Measurements from ENCODE around the gene OS9.

Gene OS9

DNA sequence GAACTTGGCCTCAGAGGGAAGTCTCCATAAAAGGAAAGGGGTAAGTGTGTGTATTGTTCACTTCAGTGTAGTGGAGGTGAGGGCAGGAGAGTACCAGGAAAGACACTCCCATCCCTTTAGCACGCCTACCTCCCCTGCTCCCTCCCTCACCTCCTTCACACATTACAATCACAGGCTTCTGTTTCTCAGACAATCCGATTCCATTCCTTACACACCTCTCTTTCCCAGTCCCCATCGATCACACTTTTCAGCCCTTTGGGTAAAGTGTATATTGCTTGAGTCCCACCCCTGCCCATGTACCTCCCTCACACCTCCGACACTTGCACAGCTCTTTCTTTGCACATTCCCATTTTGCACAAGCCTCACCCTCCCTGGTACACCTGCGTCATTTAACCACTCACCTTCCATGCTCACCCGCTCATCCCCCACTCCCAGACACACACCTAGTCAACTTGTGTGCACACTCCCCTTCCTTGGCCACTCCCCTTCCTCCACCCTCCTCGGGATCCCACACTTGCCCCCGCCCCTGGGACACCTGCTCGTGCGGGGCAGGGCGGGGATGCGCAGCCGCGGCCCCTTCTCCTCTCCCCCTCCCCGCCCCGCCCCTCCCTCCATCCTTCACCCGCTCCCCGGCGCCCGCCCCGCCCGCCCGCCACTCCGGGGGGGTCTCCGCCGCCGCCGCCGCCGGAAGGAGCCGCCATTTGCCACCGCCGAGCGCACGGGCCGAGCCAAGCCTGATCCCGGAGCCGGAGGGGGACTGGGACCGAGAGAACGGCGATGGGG is 60.7 kb downstream of the OS9 start, which contains the start of gene MARCHF9:
TSS of gene MARCHF9 (plus strand) at position 693 of the 783 bp plus-strand sequence. CDS start 426 bp downstream, outside the sequence.
- DNase-seq = peak; percentile 50

DNA sequence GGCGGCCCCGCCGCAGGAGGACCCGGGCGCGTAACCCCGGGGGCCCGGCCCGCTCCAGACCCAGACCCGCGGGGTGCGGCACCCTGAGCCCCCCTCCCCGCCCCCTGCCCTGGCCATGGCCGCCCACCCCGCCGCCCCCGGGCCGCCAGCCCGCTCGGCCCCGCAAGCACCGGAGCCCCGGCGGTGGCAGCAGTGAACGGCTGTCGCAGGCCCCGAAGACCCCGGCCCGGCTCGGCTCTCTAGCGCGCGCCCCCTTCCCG is 61.2 kb downstream of the OS9 start:
- DNase-seq = no peak

- DNase-seq = peak; percentile 57
These were observed 61.8 kb downstream of the OS9 start for GRCh38 chr12:57755454-57756372.

GRCh38 chr12:57756406-57757341 is 62.7 kb downstream of the OS9 start:
- peak; percentile 61 for DNase-seq

- no peak for DNase-seq
These were observed 63.8 kb downstream of the OS9 start for GRCh38 chr12:57757771-57758170.

GRCh38 chr12:57758552-57759359 is 64.8 kb downstream of the OS9 start:
- DNase-seq = no peak

DNA sequence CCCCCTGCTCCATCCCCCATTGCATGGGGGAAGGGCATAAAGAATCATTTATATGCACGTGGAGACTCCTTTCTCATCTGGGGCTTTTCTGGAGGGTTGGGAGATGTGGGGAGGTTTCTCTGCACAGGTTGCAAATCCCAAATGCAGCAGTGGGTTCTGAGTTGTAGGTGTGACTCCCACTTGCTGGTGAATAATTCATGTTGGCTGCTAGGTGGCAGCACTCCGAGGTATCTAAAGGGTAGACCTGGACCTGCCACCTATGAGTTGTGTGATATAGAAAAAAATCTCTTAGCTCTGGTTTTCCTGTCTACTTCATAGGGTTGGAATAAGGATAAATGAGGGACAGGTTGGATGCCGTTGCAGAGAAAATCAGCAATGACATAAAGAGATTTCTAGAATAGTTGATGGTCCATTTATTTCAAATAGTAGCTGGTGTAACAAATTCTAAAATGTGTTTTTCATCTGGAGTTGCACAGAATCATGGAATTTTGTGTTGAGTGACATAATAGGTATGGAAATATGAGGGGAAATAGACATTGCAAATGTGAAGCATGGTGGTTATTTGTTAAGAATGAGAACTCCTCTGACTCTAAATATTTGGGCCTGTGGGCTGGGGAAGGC is 65.5 kb downstream of the OS9 start:
- DNase-seq = no peak

DNA sequence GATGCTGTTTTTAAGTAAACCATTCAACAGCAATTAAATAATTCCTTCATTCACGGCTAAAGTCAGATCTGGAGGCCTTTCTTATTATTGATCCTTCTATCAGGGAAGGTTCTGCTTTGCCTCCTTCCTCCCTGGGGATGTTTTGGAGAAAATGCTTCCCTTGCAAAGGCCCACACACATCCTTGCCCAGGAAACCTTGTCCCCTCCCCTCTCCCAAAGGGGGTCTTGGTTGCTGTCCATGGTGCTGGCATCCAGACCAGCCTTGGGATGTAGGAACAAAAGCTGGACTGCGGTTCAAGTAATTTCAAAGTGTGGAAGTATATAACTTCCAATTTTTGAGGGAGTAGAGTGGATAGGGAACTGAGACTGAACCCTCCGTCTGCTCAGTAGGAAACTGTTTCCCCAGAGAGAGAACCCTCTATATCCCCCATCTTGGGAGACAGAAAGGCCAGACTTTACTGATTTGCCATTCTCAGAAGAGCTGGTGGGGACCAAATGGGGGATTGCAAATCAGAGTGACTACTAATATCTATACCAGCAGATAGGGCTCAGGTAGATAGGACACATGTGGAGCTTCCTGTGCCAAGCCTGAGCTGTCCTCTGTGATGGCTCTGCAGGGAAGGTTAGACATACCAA is 66.5 kb downstream of the OS9 start:
- DNase-seq = no peak

GRCh38 chr12:57761391-57761998 is 67.6 kb downstream of the OS9 start:
- no peak for DNase-seq

- DNase-seq = no peak
These were observed 68.5 kb downstream of the OS9 start for GRCh38 chr12:57762463-57762862.

- DNase-seq = no peak
These were observed 70.1 kb downstream of the OS9 start for GRCh38 chr12:57763881-57764661.

- no peak for DNase-seq
These were observed 70.7 kb downstream of the OS9 start for GRCh38 chr12:57764662-57765002.

DNA sequence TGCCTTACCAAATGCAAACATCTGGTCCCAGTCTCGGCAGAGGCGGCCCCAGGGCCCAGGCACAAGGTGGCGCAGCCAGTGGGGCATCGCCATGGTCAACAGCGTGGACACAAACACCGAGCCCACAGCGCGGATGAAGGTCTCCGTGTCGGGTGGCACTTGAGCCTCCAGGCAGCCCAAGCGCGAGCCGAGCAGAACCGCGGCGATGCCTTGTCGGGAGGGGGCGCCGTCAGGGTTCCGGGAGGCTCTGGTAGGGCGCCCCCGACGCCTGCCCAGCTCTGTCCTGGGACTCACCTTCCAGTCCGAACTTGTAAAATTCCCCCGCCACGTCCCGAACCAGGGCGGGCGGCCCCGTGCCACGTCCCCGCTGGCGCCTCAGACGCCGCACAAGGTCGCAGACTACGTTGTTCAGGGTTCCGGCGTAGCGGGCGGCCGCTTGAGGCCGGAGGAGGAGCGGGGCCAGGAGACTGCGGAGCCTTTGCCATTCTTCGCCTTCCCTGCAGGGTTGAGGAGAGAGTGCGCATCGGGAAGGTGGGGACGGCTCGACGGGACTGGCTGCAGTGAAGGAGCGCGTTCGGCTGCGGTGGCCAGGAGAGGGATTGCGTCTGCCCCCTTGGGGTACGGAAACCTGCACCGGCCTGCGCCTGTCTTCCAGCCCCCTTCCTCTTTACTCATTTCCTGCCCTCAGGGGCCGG is 71.2 kb downstream of the OS9 start:
- DNase-seq = peak; percentile 73

DNA sequence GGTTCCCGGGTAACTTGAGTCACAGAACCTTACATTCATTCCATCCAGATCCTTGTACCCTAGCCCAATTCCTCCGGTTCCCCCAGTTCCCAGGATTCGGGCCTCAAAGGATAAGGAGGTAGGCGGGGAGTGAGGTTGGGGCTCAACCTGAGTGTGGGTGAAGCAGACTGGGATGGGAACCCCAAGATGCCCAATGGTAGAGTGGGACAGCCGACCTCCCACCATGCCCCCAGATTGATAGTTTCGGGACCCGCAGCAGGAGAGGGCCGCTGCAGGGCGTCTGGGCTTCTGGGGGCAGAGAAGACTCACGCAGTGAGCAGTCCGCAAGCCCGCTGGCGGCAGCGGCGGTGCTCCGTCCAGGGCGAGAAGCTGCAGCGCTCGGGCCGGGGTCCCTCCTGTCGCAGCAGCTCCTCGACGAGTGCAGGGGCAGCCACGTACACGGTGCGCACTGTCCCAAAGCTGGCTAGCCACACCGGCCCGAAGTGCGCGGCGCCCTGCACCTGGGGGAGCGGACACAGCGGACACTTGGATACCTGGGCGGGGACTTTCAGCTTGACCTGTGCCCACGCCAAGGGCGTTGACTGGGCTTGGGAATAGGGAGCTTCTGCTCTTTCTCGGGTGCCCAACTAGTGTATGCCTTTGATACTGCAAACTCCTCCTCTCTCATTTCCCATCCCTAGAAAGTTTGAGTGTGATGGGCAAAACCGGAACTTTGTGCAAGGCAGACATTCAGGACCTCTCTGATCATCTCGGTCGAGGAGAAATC is 71.9 kb downstream of the OS9 start:
- DNase-seq = peak; percentile 37

GRCh38 chr12:57766464-57767304 is 72.8 kb downstream of the OS9 start, which contains the start of gene CYP27B1:
TSS of gene CYP27B1 (minus strand) at chr12:57767078. CDS start at chr12:57767041, 37 bp downstream.
- DNase-seq = peak; percentile 50

GRCh38 chr12:57767305-57767698 is 73.4 kb downstream of the OS9 start:
- no peak for DNase-seq

GRCh38 chr12:57767876-57768275 is 73.9 kb downstream of the OS9 start:
- DNase-seq = no peak
